Activated T-cell treated with anti-CD3 and anti-CD28 coated beads for 48 hours (primary cell): ENCODE data around the gene PLXNA1.

Source experiments
- DNase-seq: peaks from one replicate; pipeline ENCODE4 v3.0.0-alpha.2; 2020; ENCODE audit warnings: low read depth

Gene PLXNA1

GRCh38 chr3:126967386-126967785 is 15.5 kb upstream of the PLXNA1 start:
- no peak for DNase-seq

DNA sequence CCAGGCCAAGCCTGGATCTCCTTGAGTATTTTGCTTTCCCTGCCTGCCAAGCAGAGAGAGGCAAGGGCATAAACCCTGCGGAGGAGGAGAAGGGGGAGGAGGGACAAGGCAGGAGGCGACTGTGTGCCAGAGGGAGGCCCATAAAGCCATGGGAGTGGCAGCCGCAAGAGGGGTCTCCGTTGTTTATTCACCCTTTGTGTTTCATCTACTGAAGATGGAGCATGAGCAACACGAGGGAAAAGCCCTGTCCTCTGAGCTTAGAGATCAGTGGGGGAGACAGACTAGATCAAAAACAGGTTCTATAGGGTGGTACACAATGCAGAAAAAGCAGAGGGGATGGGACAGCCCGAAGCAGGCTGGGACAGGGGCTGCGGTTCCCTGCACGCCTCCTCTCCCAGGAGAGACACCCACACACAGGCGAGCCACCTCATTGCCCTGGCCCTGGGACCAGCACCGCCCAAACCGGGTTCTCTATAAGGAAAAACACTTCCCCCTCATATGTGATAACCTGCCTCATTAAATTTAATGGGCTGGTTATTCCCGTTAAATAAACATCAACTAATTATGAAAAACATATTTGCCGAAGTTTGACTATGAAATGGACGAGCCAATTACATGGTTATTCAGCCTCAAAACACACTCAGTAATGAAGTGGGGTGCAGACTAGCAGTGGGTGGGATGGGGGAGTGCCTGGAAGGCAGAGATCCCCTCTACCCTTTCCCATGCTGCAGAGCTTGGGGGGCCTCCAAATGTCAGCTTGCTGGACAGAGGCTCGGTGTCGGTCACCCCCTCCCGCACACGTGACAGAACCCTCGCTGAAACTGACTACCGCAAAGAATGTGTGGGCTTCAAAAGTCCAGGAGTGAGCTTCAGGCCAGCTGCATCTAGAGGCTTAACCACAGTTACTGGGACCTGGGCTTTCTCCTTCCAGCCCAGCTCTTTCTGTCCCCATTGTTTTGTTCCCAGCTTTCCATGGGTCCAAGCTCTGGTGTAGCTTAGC is 14.2 kb upstream of the PLXNA1 start:
- no peak for DNase-seq

- DNase-seq: no peak
Measured at GRCh38 chr3:126969586-126969985, 13.3 kb upstream of the PLXNA1 start.

GRCh38 chr3:126970101-126970500 is 12.8 kb upstream of the PLXNA1 start:
- no peak for DNase-seq

DNA sequence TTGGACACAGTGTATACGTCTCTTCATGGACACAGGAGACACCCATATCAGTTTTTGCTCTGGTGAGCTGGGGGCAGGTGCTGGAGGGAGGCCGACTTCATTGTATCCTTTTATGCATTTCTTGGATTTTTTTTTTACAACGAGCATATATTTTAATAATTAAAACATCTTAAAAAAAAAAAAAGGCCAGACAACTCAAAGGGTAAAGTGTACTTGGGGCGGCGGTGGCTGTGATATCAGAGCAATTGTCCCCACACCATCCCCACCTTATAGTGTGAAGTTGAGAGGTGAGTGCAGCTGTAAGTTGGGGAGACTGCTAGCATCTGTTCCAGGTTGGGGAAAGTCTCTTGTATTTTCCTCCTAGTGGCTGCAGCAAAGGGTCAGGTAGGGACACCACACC is 12.0 kb upstream of the PLXNA1 start:
- no peak for DNase-seq

DNA sequence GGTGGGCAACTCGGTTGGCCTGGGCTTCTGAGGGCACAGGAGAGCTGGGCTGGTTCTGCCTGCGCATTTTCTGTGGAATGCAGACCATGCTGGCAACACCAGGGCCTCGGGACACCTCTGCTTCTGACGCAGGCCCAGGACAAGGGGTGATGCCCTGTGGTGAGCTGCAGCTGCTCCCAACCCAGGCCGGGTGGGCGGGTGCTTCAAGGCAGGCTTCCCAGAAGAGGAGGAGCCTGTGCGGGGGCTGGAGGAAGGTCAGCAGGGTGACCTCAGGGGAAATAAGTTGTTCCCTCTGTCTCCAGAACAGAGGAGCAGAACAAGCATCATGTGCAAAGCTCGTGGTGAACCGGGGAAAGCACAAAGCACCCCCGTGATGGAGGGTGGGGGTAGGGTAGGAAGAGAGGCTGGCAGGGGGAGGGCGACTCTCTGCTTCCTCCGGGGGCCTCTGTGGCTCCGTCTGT is 11.0 kb upstream of the PLXNA1 start:
- DNase-seq: no peak

DNA sequence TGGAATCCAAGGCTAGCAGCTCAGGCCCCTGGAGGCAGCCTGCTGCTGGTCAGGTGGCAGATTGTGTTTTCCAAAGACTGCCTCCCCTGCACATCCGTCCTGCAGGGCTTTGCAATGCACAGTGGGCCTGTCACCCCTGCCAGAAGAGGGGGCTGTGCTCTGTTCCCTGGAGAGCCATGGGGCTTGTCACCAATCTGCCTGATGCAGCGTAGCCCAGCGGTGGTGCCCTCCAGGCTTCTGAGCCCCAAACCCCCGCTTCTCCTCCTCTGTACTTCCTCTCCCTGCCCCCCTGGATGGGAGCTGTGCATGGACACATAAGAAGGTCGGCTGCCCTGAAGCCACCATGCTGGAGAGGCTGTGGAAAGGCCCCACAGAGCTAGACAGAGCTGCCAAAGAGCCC is 10.0 kb upstream of the PLXNA1 start:
- no peak for DNase-seq

DNA sequence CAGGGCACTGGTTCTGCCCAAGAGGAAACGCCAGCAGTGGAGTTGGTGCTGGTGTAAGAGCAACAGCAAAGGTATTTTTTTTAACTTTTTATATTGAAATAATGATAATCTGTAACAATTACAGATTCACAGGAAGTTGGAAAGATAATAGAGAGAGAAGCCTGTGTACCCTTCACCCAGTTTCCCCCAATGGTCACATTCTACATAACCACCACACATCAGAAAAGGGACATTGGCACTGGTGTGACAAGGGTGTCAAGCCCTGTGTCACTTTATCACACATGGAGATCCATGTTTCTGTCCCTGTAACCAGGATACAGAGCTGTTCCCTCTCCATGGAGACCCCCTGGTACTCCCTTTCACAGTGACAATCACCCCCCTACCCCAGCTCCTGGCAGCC is 9.1 kb upstream of the PLXNA1 start:
- no peak for DNase-seq

DNA sequence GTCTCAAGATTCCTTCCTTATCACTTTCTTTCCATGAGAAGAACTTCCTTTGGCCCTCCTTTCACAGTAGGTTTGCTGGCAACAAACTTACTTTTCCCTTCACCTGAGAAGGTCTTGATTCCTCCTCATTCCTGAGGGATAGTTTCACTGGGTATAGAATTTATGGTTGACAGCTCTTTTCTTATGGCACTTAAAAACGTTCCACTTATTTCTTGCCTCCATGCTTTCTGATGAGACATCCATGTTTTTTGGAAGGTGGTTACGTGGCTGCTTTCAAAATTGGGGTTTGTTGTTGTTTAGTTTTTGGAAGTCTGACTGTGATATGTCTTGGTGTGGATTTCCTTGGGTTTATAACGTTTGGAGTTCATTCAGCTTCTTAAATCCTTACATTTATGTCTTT is 8.2 kb upstream of the PLXNA1 start:
- DNase-seq: no peak

GRCh38 chr3:126976906-126977305 is 6.0 kb upstream of the PLXNA1 start:
- no peak for DNase-seq

DNA sequence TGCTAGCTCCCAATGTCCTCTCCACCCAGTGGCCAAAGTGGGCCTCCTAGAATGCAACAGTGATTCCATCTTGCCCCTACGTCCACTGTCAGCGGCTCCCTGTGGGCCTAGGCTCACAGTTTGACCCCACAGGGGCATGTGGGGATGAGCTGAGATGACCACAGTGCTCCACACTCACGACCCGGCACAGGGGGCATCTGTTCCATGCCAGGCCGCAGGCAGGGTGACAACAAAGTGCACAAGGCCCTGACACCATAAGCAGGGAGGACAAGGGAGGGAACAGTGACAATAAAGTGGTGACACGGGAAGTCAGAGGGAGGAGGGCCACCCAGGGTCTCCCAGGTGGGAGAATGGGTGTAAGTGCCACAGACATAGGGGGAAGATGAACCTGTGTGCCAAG is 5.1 kb upstream of the PLXNA1 start:
- DNase-seq: no peak

DNA sequence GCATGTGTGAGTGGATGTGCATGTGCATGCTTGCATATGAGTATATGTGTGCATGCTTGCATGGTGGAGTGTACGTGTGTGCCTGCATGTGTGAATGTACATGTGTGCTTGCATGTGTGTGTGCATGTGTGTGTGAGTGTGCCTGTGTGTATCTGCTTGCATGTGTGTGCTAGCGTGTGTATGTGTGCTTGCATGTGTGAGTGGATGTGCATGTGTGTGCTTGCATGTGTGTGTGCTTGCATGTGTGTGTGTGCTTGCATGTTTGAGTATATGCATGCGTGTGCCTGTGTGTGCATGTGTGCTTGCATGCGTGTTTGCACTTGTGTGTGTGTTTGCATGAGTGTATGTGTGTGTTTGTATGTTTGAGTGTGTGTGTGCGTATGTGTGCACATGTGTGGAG is 4.6 kb upstream of the PLXNA1 start:
- DNase-seq: no peak

- no peak for DNase-seq
Measured at GRCh38 chr3:126979046-126979628, 3.8 kb upstream of the PLXNA1 start.

GRCh38 chr3:126980266-126980811 is 2.6 kb upstream of the PLXNA1 start:
- no peak for DNase-seq

DNA sequence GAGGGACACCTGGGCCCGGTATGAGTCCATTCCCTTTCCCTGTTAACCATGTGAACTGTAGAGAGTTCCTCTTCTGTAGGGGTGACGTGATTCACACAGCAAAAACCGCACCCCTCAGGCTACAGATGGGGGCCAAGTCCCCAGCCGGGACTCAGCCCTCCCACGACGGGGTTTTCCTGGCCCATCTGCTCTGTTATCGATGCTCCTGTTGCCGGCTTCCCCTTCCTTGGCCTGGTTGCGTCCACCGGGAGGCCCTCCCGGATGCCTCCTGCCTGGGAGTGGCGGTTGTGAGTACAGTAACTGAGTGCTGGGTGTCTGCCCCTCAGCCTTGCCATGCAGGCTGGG is 817 bp upstream of the PLXNA1 start:
- DNase-seq: peak; percentile 48

DNA sequence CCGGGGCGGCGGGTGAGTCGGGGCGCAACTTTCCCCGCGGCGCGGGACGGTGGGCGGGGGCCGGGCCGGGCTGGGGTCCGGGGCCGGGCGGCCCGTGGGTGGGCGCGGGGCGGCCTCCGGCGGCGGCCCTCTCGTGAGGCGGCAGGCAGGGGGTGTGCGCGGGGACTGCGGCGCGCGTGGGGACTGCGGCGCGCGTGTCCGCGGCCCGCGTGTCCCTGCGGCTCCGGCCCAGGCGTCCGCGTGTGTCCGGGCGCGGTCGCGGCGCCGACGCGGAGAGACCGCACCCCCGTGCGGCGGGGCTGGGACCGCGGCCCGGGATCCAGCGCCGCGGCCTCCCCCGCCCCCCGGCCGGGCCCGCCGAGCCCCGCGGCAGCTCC is 349 bp downstream of the PLXNA1 start:
- DNase-seq: no peak

DNA sequence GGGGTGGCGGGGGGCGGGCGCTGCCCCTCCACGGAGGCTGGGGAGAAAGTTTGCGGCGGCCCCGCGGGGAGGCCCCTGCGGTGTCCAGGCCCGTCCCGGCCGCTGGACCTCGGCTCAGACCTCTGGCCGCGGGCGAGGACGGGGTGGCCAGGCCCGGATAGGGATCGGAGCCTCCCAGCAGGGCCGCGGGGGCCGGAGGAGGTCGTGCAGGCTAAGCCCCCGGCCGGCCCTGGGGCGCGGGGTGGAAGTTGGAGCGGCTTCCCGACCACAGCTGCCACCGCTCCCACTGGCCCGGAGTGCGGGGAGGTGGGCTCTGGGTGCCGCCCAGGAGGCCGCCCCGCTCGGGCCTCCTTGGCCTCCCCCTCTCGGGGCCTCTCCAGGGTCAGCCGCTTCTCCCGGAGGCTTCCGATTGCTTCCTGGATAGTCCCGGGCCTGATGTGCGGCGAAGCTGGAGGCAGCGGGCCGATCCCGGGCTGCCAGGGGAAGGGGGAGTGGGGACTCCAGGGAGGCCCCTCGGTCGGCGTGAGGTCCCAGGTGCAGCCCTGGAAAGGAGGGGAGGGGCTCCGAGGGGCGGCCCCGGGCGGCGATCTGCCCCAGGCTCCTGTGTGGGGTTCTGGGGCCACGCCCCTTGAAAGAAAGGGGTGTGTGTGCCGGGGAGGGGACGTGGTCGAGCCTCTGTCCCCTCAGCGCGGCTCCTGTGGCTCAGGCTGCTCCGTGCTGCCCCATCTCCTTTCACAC is 907 bp downstream of the PLXNA1 start:
- DNase-seq: peak; percentile 33

GRCh38 chr3:126984391-126985131 is 1.6 kb downstream of the PLXNA1 start:
- no peak for DNase-seq

- DNase-seq: no peak
Measured at GRCh38 chr3:126985132-126985985, 2.4 kb downstream of the PLXNA1 start.

DNA sequence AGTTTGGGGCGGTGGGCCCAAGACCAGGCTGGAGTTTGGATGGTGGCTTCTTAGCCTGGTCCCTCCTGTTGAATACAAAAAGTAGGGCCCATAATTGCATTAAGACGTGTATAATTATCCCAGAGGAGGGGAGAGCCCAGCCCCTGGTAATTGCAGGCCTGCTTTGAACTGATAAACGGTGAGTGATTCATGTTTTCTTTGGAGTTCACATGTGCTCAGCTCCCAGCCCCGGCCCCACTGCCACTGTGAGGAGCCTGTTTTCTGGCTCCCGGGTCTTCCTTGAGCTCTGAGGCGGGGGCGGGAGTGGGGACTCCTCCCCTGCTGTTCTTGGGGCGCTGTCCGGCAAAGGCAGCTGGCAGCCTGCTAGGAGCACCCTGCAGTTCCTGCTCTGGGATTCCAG is 3.1 kb downstream of the PLXNA1 start:
- DNase-seq: no peak

DNA sequence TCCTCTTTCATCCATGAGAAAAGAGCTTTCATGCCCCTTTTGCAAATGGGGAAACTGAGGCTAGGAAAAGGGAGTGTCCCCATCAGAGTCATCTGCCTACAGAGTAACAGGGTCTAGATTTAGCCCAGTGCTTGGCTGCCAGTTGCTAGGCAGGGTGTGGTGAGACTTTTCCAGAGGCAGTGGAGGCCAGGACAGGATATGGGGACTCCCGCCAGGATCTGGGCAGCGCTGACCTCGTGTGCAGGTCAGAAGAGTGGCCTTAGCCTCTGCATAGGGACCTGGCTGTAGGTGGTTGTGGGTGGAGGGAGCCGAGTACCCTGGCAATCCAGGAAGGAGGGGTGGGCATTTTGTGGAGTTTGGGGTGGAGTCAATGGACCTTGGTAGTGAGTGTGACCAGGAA is 4.2 kb downstream of the PLXNA1 start:
- no peak for DNase-seq
